H54 (cell line): ENCODE measurements around the gene IQSEC2.

ENCODE experiments used
- DNase-seq: peaks from one replicate; pipeline ENCODE4 v3.0.0; 2011; ENCODE audit warnings: low spot score, mixed read lengths; ENCODE audit not compliant: insufficient read length
- FAIRE-seq: peaks from 3 replicates; lab custom pipeline; 2011; peaks lifted over from hg19 to GRCh38; lab: Jason Lieb, UNC
- POLR2A ChIP-seq: IDR thresholded peaks from 2 replicates; pipeline ENCODE4 v1.6.1; 2011; ENCODE audit warnings: low read depth, mild to moderate bottlenecking, low read length

IQSEC2 gene

GRCh38 chrX:53316111-53316859 lies 34.9 kb upstream of the IQSEC2 start:
- FAIRE-seq, result no peak
- no peak for TF ChIP-seq POLR2A

GRCh38 chrX:53313728-53314105 lies 32.3 kb upstream of the IQSEC2 start:
- no peak for FAIRE-seq

More at GRCh38 chrX:53316111-53316859, 34.9 kb upstream of the IQSEC2 start:
- no peak for DNase-seq

GRCh38 chrX:53312946-53313727 lies 31.8 kb upstream of the IQSEC2 start:
- DNase-seq (no peak), FAIRE-seq (no peak)

More at GRCh38 chrX:53313728-53314105, 32.3 kb upstream of the IQSEC2 start:
- no peak for TF ChIP-seq POLR2A
- no peak for DNase-seq

GRCh38 chrX:53309837-53310236 lies 28.5 kb upstream of the IQSEC2 start:
- FAIRE-seq (no peak), DNase-seq (no peak)
- no peak for TF ChIP-seq POLR2A

More at GRCh38 chrX:53312946-53313727, 31.8 kb upstream of the IQSEC2 start:
- TF ChIP-seq POLR2A, result no peak

- no peak for TF ChIP-seq POLR2A
- FAIRE-seq, result no peak
- no peak for DNase-seq
Measured at GRCh38 chrX:53308836-53309235, 27.5 kb upstream of the IQSEC2 start.

GRCh38 chrX:53305996-53306937 lies 24.9 kb upstream of the IQSEC2 start:
- no peak for TF ChIP-seq POLR2A
- DNase-seq, result no peak
- FAIRE-seq, result no peak

- DNase-seq (no peak), FAIRE-seq (no peak)
- no peak for TF ChIP-seq POLR2A
Measured at GRCh38 chrX:53305219-53305995, 24.0 kb upstream of the IQSEC2 start.

GRCh38 chrX:53303195-53303594 lies 21.8 kb upstream of the IQSEC2 start:
- FAIRE-seq (no peak), DNase-seq (no peak)
- no peak for TF ChIP-seq POLR2A

- no peak for FAIRE-seq
- DNase-seq, result no peak
- no peak for TF ChIP-seq POLR2A
Measured at GRCh38 chrX:53300157-53300556, 18.8 kb upstream of the IQSEC2 start.

GRCh38 chrX:53294024-53294648 lies 12.8 kb upstream of the IQSEC2 start:
- no peak for TF ChIP-seq POLR2A
- FAIRE-seq, result no peak
- no peak for DNase-seq

- TF ChIP-seq POLR2A, result no peak
- FAIRE-seq, result no peak
- no peak for DNase-seq
Measured at GRCh38 chrX:53291596-53291995, 10.2 kb upstream of the IQSEC2 start.

- TF ChIP-seq POLR2A, result no peak
- FAIRE-seq, result no peak
- DNase-seq, result no peak
Measured at GRCh38 chrX:53290441-53291041, 9.2 kb upstream of the IQSEC2 start.
